Erythroblast (primary cell): ENCODE results near the gene ARMC9.

Experiments
- GATA1 ChIP-seq: IDR thresholded peaks from 2 replicates; pipeline ENCODE4 v1.6.1; 2011; ENCODE audit warnings: low read depth, mild to moderate bottlenecking, control low read depth, low read length, moderate library complexity
- POLR2A ChIP-seq: IDR thresholded peaks from 2 replicates; pipeline ENCODE4 v1.6.1; 2011; ENCODE audit warnings: mild to moderate bottlenecking, low read length

- TF ChIP-seq POLR2A (no peak), GATA1 (no peak)
These were observed 216.6 kb downstream of the ARMC9 start for GRCh38 chr2:231415029-231415428.
